ENCODE results near the gene CEND1.

CEND1 gene

DNA sequence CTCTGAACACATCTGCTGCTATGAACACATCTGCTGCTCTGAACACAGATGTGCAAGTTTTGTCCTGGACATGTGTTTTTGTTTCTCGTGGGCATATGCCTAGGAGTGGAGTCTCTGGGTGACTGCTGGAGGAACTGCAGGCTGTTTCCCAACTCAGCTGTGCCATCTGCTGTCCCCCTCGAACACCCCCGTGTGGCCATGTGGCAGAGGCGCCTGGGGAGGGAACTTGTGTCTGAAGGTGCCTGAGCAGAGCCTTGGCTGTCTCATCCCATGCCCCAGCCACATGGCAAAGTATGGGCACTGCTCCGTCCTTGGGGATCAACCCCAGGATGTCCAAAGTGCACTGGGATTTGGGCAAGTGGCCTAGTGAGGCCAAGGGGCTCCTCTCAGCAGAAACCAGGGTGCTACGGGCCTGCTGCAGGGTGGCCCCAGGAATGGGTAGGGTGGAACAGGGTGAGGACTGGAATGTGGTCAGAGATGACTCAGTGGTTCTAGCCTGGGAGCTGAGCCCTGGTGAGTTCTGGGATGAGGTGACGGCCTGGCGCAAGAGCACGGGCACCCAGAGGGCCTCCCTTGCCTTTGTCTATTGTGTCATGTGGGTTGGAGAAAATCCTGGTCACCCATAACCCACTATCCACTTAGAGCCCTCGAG lies 27.3 kb downstream of the CEND1 start:
- peak overlapping the region; percentile 28 for H3K27ac ChIP-seq
- TF ChIP-seq, protein P1, sequence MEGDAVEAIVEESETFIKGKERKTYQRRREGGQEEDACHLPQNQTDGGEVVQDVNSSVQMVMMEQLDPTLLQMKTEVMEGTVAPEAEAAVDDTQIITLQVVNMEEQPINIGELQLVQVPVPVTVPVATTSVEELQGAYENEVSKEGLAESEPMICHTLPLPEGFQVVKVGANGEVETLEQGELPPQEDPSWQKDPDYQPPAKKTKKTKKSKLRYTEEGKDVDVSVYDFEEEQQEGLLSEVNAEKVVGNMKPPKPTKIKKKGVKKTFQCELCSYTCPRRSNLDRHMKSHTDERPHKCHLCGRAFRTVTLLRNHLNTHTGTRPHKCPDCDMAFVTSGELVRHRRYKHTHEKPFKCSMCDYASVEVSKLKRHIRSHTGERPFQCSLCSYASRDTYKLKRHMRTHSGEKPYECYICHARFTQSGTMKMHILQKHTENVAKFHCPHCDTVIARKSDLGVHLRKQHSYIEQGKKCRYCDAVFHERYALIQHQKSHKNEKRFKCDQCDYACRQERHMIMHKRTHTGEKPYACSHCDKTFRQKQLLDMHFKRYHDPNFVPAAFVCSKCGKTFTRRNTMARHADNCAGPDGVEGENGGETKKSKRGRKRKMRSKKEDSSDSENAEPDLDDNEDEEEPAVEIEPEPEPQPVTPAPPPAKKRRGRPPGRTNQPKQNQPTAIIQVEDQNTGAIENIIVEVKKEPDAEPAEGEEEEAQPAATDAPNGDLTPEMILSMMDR (conservative IDR thresholded peaks at IDR 0.05) = no peak

DNA sequence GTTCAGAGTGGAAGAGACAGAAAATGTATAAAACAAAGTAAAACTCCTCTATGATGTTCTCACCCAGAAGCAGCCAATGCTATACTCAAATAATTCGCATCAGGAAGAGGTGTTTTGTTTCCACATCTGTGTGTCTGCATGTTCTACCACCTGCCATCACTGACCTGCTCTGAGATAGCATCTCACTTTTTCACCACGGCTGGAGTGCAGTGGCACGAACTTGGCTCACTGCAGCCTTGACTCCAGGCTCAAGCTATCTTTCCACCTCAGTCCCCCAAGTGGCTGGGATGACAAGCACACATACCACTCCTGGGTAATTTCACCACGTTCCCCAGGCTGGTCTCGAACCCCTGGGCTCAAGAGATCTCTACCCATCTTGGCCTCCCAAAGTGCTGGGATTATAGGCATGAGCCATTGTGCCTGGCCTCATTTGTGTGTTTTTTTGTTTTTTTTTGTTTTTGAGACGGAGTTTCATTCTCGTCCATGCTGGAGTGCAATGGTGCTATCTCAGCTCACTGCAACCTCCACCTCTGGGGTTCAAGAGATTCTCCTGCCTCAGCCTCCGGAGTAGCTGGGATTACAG lies 28.3 kb downstream of the CEND1 start:
- TF ChIP-seq, protein P1 (conservative IDR thresholded peaks at IDR 0.05) = no peak
- TF ChIP-seq ZFX (IDR thresholded peaks at IDR 0.05) = no peak
- H3K27ac ChIP-seq = no peak overlapping the region

DNA sequence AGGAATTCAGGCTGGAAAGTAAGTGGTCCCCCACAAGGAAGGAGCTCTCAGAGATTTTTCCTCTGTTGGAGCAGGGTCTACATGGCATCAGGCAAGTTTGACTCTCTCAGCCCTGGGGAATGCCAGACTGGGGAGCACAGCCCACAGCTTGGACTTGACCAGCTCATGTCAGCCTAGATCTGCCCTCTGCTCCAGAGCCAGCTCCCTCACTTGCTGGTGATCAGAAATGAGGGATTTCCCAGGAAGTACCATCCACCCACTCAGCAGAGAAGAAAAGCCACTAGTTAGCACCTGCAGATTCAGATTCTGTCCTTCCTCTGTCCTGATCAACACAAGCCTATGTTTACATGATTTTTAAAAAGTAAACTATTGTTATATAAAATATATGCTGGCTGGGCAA lies 29.7 kb downstream of the CEND1 start:
- H3K27ac ChIP-seq = no peak overlapping the region
- TF ChIP-seq, protein P1 (conservative IDR thresholded peaks at IDR 0.05) = no peak
- no peak for TF ChIP-seq ZFX (IDR thresholded peaks at IDR 0.05)

DNA sequence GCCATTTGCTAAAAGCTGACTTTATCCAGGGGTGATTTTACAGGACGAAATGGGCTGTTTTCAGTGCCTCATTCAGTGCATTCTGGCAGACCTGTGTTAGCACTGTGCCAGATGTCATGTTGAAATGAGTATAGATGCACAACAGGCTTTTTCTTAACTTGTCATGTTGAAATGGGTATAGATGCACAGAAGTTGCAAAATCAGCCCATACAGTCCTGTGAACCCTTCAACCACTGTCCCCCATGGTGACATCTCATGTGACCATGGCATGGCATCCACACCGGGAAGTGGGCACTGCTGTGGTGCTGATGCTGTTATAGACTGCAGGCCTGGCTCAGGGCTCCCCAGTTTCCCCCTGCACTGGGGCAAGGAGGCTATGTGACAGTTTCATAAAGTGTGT lies 40.2 kb downstream of the CEND1 start:
- H3K27ac ChIP-seq = no peak overlapping the region
- TF ChIP-seq, protein P1 (conservative IDR thresholded peaks at IDR 0.05) = no peak
- TF ChIP-seq ZFX (IDR thresholded peaks at IDR 0.05) = no peak

DNA sequence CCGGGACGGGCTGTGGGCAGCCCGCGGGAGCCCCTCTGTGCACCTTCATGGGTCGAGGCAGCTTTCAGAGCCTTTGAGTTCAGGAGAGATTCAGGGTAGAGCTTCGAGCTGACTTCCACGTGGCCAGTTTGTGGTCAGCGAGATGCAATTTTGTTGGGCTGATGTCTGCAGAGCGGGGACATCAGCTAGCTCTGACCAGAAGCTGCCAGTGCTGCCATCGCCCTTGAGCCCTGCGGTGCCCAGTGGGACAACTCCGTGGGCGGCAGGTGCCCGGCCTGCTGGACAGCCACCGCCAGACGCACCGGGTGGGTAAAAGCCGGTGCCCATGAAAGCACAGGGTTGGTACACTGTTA lies 41.9 kb downstream of the CEND1 start:
- no peak for TF ChIP-seq ZFX (IDR thresholded peaks at IDR 0.05)
- TF ChIP-seq, protein P1 (conservative IDR thresholded peaks at IDR 0.05) = no peak

DNA sequence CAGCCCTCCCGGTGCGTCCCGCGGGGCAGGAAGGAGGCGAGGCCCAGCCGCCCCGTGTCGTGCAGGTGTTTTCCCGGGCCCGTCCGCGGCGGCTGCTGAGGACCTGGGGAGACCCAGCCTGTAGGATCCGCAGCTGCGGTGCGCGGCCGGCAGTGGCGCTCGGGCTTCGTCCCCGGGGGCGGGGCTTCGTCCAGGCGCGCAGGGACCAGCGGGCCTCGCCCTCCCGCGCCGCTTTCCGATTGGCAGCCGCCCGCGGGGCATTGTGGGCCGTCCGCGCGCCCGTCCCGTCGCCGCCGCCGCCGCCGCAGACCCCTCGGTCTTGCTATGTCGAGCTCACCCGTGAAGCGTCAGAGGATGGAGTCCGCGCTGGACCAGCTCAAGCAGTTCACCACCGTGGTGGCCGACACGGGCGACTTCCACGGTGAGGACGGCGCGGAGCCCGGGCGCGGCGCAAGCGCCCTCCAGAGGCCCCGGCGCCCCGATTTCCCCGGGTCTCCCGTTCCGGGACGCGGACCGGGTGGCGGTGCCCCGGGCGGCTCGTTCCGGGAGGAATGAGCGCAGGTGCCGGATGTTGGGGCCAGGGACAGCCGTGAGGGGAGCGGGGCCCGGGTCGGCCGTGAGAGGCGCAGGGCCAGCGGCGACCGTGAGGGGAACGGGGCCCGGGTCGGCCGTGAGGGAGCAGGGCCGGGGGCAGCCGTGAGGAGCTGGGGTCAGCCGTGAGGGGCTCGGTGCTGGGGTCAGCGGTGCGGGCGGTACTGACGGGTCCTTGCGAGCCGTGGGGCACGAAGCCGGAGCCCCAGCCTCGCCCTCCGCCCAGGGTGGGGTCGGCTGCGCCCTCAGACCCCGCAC lies 42.5 kb downstream of the CEND1 start, which contains the start of gene TALDO1:
TSS of gene TALDO1 (plus strand) at position 307 of the 849 bp plus-strand sequence. CDS start at position 325, 18 bp downstream.
- H3K27ac ChIP-seq = peak within 1 kb of the TSS; percentile 97
- TF ChIP-seq, protein P1 (conservative IDR thresholded peaks at IDR 0.05) = no peak; the same call in 1 of the 2 replicates
- TF ChIP-seq ZFX (IDR thresholded peaks at IDR 0.05) = peak; percentile 54; the same call in 1 of the 2 replicates

More for the DNA sequence above, 41.9 kb downstream of the CEND1 start:
- H3K27ac ChIP-seq = peak overlapping the region; percentile 97

All from C4-2B (cell line).